ENCODE results near the gene PKP1. TPM values are rescaled to one million over a fixed set of nuclear protein-coding genes. Genes with fewer than 3 reads are reported as not detected.
"Not testable (repeated sequence)": the region's sequence is repeated elsewhere in the genome, so short reads cannot be mapped to it uniquely, and the experiment has no call there.

The PKP1 gene
- polyA plus RNA-seq (ENCODE audit: insufficient read length in 12 of 12) = 100 to 1,000 TPM in 1 of 12 donors, 10 to 100 TPM in 3, 1 to 10 TPM in 7, not detected in 1; 3.8 to 125 (median 6.6) TPM
- long read RNA-seq, donor 1 = 0 reads
- long read RNA-seq, donor 2 = 0 reads
- long read RNA-seq, donor 3 = 0 reads
- long read RNA-seq, donor 4, partial matches to known transcripts = 312 of 736 reads
- long read RNA-seq, donor 4, other reads (novel, unspliced or antisense) = 424 of 736 reads
- long read RNA-seq, donor 5, partial matches to known transcripts = 5,019 of 6,890 reads
- long read RNA-seq, donor 5, other reads (novel, unspliced or antisense) = 1,870 of 6,890 reads
- long read RNA-seq, donor 6 = 0 reads
- long read RNA-seq, donor 7, partial matches to known transcripts = 0 of 1 reads
- long read RNA-seq, donor 7, other reads (novel, unspliced or antisense) = 0 of 1 reads
- long read RNA-seq, donor 8, full-length matches to known transcripts = 1 of 1 reads
- long read RNA-seq, donor 8, partial matches to known transcripts = 0 of 1 reads
- long read RNA-seq, donor 8, other reads (novel, unspliced or antisense) = 0 of 1 reads
- long read RNA-seq, donor 9, full-length matches to known transcripts = 3 of 3 reads
- long read RNA-seq, donor 9, partial matches to known transcripts = 0 of 3 reads
- long read RNA-seq, donor 9, other reads (novel, unspliced or antisense) = 0 of 3 reads
- long read RNA-seq, donor 10, partial matches to known transcripts = 735 of 2,979 reads
- long read RNA-seq, donor 10, other reads (novel, unspliced or antisense) = 2,244 of 2,979 reads
- long read RNA-seq, donor 11, partial matches to known transcripts = 1,837 of 1,922 reads
- long read RNA-seq, donor 11, other reads (novel, unspliced or antisense) = 85 of 1,922 reads

- no peak for DNase-seq
These were observed at the start of gene PKP1 for GRCh38 chr1:201282931-201283829. TSS of gene PKP1 (plus strand) at chr1:201283506. CDS start at chr1:201283703, 197 bp downstream.

GRCh38 chr1:201239646-201240045 lies 43.7 kb upstream of the PKP1 start:
- DNase-seq = not testable (repeated sequence)

GRCh38 chr1:201240171-201240570 lies 43.1 kb upstream of the PKP1 start:
- no peak for DNase-seq

GRCh38 chr1:201241736-201242135 lies 41.6 kb upstream of the PKP1 start:
- no peak for DNase-seq

GRCh38 chr1:201245082-201245481 lies 38.2 kb upstream of the PKP1 start:
- DNase-seq = no peak

- DNase-seq = no peak
These were observed 34.4 kb upstream of the PKP1 start for GRCh38 chr1:201248721-201249559.

- no peak for DNase-seq
These were observed 32.8 kb upstream of the PKP1 start for GRCh38 chr1:201250326-201251011.

GRCh38 chr1:201251411-201251810 lies 31.9 kb upstream of the PKP1 start:
- no peak for DNase-seq

GRCh38 chr1:201251851-201252430 lies 31.4 kb upstream of the PKP1 start:
- DNase-seq = no peak

GRCh38 chr1:201252944-201253371 lies 30.3 kb upstream of the PKP1 start:
- no peak for DNase-seq

- DNase-seq = no peak
These were observed 29.9 kb upstream of the PKP1 start for GRCh38 chr1:201253411-201253810.

GRCh38 chr1:201253906-201254624 lies 29.2 kb upstream of the PKP1 start:
- DNase-seq = no peak

- DNase-seq = peak; percentile 47
These were observed 28.5 kb upstream of the PKP1 start for GRCh38 chr1:201254625-201255478.

- no peak for DNase-seq
These were observed 27.6 kb upstream of the PKP1 start for GRCh38 chr1:201255479-201256362.

- not testable (repeated sequence) for DNase-seq
These were observed 25.2 kb upstream of the PKP1 start for GRCh38 chr1:201258132-201258531.

GRCh38 chr1:201258763-201259230 lies 24.5 kb upstream of the PKP1 start:
- DNase-seq = no peak

All from muscle of arm (tissue), 14 donors.